Type B pancreatic cell (in vitro differentiated cells): Measurements from ENCODE around the gene ZNF423. TPM values are rescaled to one million over a fixed set of nuclear protein-coding genes. Genes with fewer than 3 reads are reported as not detected.

Source experiments
- DNase-seq: peaks from one replicate; pipeline ENCODE4 v3.0.0; 2021; ENCODE audit warnings: mixed read lengths; ENCODE audit not compliant: unreplicated experiment; ENCODE audit errors: extremely low spot score
- H3K27ac Mint-ChIP-seq: 2 replicates; pipeline ENCODE4 v1.8.0; 2021; ENCODE audit warnings: mild to moderate bottlenecking, mixed read lengths
- H3K27me3 Mint-ChIP-seq: 2 replicates; pipeline ENCODE4 v1.8.0; 2021; ENCODE audit warnings: mixed read lengths
- H3K36me3 Mint-ChIP-seq: 2 replicates; pipeline ENCODE4 v1.8.0; 2021; ENCODE audit warnings: mixed read lengths
- H3K4me1 Mint-ChIP-seq: one replicate; pipeline ENCODE4 v1.8.0; 2021; ENCODE audit warnings: mixed read lengths; ENCODE audit not compliant: unreplicated experiment
- H3K4me3 Mint-ChIP-seq: 2 replicates; pipeline ENCODE4 v1.8.0; 2021; ENCODE audit warnings: mild to moderate bottlenecking, mixed read lengths
- H3K9me3 Mint-ChIP-seq: 2 replicates; pipeline ENCODE4 v1.8.0; 2021; ENCODE audit warnings: mixed read lengths
- total RNA-seq: library from RNA; stranded (reverse); gene quantifications from 2 replicates; pipeline ENCODE4 v1.2.1, GENCODE V29; 2021; ENCODE audit warnings: low replicate concordance
- TF ChIP-seq, protein P1 (sequence below): fragments of 200-600 bp; sonication (generic); conservative IDR thresholded peaks from 2 replicates; pipeline ENCODE4 v1.5.0; 2021; ENCODE audit warnings: antibody characterized with exemption, mild to moderate bottlenecking

Gene ZNF423
- total RNA-seq, 1 donor from 2014 or later: 72.6 TPM

DNA sequence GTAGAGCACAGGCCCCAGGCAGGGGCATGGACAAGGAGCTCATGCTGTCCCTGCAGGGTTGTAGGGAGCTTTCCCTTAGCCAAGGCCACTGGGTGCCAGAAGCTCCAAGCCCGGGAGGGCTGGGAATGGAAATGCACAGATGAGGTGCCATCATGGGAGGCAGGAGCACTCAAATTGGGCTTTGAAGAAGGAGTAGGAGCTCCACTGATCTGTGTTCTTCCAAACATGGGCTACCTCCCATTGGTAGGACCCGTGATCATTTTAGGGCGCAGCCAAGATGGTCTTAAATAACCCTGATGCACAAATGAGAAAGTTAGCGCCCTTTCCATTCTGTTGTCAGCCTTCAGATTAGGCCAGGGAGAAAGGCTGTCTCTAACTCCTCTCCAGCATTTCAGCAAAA lies 201.5 kb downstream of the ZNF423 start:
- peaks cover 2% of the 10 kb centered on the region for H3K36me3 Mint-ChIP-seq
- peaks cover 30% of the 10 kb centered on the region for H3K4me1 Mint-ChIP-seq
- H3K27ac Mint-ChIP-seq: no peak overlapping the region
- no peak for DNase-seq
- no peak overlapping the region for H3K4me3 Mint-ChIP-seq
- TF ChIP-seq, protein P1, sequence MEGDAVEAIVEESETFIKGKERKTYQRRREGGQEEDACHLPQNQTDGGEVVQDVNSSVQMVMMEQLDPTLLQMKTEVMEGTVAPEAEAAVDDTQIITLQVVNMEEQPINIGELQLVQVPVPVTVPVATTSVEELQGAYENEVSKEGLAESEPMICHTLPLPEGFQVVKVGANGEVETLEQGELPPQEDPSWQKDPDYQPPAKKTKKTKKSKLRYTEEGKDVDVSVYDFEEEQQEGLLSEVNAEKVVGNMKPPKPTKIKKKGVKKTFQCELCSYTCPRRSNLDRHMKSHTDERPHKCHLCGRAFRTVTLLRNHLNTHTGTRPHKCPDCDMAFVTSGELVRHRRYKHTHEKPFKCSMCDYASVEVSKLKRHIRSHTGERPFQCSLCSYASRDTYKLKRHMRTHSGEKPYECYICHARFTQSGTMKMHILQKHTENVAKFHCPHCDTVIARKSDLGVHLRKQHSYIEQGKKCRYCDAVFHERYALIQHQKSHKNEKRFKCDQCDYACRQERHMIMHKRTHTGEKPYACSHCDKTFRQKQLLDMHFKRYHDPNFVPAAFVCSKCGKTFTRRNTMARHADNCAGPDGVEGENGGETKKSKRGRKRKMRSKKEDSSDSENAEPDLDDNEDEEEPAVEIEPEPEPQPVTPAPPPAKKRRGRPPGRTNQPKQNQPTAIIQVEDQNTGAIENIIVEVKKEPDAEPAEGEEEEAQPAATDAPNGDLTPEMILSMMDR: no peak
- H3K27me3 Mint-ChIP-seq: no peaks in the 10 kb centered on the region
- H3K9me3 Mint-ChIP-seq: no peaks in the 10 kb centered on the region

DNA sequence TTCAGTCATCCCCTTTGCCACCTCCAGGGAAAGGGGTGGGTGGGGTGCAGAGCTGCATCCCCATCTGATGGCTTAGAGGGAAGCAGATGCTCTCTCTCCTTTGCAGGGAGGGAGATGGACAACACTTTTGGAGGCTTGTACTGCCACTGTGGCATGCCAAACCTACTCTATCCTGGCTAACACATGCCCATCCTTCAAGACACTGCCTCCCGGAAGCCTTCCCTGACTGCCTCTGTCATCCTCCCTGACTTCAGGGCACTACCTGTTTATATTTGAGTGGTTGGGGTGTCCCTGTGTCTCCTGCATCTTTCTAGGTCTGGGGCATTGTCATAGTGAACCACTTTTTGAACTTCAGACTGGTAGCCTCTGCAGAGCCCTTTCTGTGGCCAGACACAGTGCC lies 202.3 kb downstream of the ZNF423 start:
- H3K36me3 Mint-ChIP-seq: peaks cover 4% of the 10 kb centered on the region
- H3K9me3 Mint-ChIP-seq: no peaks in the 10 kb centered on the region
- no peaks in the 10 kb centered on the region for H3K27me3 Mint-ChIP-seq

DNA sequence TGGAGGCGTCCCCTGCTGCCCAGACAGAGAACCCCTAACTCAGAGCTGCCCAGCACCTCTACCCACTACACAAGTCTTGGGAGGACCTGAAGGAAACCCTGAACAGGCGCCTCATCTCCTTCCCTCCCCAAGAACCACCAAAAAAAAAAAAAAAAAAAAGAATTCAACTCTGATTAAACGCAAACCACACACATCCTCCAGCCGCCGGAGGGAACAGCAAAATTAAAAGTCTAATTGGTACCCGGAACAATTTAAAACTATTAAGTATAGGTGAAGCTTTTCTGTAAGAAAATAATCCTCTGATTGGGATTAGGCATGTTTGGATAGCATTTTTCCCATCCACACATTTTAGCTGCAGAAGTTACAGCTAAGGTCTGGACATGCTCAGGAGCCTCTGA lies 202.7 kb downstream of the ZNF423 start:
- TF ChIP-seq, protein P1: no peak
- Mint-ChIP-seq H3K9me3 (no peaks in the 10 kb centered on the region), H3K27ac (no peak overlapping the region), H3K4me1 (peaks cover 20% of the 10 kb centered on the region), H3K4me3 (peak overlapping the region; percentile 17), H3K27me3 (no peaks in the 10 kb centered on the region), H3K36me3 (peaks cover 4% of the 10 kb centered on the region)
- no peak for DNase-seq

More for the DNA sequence above, 202.3 kb downstream of the ZNF423 start:
- peaks cover 24% of the 10 kb centered on the region for H3K4me1 Mint-ChIP-seq
- H3K4me3 Mint-ChIP-seq: no peak overlapping the region
- DNase-seq: no peak
- H3K27ac Mint-ChIP-seq: no peak overlapping the region
- TF ChIP-seq, protein P1: no peak

DNA sequence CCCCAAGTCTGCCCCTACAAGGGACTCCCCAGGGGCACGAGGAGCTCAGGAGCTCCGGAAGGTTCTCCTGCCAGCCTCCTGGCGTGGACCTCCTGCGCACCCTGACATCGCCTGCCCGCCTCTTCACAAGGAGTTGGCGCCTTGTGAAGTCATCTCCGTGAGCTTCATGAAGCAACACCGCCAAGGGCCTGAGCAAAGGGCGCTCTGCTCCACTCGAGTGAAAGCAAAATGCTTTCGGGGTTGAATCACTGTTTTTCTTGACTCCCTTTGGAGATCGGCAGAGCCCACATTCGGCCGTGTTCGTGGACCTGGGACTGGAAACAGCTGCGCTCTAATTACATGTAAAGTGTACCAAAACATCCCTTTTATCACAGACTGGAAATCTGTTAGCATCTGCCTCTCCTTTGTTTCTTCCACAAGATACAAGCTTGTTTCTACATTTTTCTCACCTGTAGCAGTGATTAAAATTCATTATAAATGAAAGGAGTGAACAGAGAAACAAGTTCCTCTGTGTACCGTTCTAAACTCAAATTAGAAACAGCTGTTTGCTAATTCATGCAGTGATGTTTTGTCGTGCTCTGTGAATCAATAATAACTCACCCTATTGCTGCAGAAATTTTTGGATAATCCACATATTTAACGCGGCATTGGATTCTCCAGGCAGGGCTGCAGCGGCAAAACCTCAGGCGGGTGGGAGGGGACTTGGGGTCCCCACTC lies 203.3 kb downstream of the ZNF423 start:
- peaks cover 10% of the 10 kb centered on the region for H3K36me3 Mint-ChIP-seq
- H3K4me1 Mint-ChIP-seq: peaks cover 19% of the 10 kb centered on the region
- DNase-seq: no peak
- H3K27me3 Mint-ChIP-seq: no peaks in the 10 kb centered on the region
- TF ChIP-seq, protein P1: no peak
- H3K9me3 Mint-ChIP-seq: peaks cover 4% of the 10 kb centered on the region
- peak overlapping the region; percentile 53 for H3K27ac Mint-ChIP-seq
- peak overlapping the region; percentile 17 for H3K4me3 Mint-ChIP-seq

DNA sequence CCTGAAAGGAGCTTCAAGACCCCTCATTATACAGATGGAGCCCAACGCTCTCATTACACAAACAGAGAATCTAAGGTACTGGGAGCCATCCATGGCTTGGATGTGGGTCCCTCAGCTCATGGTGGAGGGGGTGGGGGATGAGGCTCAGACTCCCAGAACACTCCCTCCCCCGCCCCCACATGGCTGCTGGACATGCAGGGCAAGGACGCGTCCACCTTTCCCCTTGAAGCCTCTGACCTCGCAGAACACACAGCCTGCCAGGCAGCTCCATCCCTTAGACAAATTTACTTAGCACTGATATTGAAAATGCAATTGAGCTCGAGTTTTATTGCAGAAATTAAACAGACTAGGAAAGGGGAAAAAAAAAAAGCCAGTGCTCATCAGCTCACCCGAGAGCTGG lies 203.9 kb downstream of the ZNF423 start:
- Mint-ChIP-seq H3K9me3 (peaks cover 5% of the 10 kb centered on the region), H3K4me1 (peaks cover 19% of the 10 kb centered on the region), H3K27me3 (no peaks in the 10 kb centered on the region), H3K4me3 (no peak overlapping the region), H3K27ac (no peak overlapping the region), H3K36me3 (peaks cover 15% of the 10 kb centered on the region)
- no peak for DNase-seq
- TF ChIP-seq, protein P1: no peak
